ENCODE data around the gene CEP85.

DNA sequence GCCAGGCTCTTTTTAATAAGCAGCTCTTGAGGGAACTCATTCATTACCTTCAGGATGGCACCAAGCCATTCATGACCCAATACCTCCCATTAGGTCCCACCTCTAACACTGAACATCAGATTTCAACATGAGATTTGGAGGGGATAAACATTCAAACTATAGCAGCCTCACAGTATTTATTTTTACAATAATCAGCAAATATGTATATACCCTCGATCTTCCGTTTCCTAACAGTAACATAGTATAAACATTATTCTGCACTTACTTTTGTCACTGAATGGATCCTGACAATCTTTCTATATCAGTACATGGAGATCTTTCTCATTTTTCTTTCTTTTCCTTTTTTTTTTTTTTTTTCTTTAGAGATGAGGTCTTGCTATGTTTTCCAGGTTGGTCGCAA, 38.2 kb upstream of the CEP85 start:
- no peak for TF ChIP-seq POLR2AphosphoS5 (IDR thresholded peaks at IDR 0.05; ENCODE audit: low read depth, low read length)
- TF ChIP-seq, protein P1, sequence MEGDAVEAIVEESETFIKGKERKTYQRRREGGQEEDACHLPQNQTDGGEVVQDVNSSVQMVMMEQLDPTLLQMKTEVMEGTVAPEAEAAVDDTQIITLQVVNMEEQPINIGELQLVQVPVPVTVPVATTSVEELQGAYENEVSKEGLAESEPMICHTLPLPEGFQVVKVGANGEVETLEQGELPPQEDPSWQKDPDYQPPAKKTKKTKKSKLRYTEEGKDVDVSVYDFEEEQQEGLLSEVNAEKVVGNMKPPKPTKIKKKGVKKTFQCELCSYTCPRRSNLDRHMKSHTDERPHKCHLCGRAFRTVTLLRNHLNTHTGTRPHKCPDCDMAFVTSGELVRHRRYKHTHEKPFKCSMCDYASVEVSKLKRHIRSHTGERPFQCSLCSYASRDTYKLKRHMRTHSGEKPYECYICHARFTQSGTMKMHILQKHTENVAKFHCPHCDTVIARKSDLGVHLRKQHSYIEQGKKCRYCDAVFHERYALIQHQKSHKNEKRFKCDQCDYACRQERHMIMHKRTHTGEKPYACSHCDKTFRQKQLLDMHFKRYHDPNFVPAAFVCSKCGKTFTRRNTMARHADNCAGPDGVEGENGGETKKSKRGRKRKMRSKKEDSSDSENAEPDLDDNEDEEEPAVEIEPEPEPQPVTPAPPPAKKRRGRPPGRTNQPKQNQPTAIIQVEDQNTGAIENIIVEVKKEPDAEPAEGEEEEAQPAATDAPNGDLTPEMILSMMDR (IDR thresholded peaks at IDR 0.05 in 2 of 3, conservative IDR thresholded peaks at IDR 0.05 in 1 of 3; ENCODE audit: borderline replicate concordance in 1 of 3, insufficient read depth in 1 of 3, low read depth in 2 of 3, low read length in 2 of 3): no peak
